ENCODE results near the gene SGCE. TPM values are rescaled to one million over a fixed set of nuclear protein-coding genes. Genes with fewer than 3 reads are reported as not detected.

SGCE gene
- total RNA-seq, 1 donor from 2014 or later, result 84.0 TPM

DNA sequence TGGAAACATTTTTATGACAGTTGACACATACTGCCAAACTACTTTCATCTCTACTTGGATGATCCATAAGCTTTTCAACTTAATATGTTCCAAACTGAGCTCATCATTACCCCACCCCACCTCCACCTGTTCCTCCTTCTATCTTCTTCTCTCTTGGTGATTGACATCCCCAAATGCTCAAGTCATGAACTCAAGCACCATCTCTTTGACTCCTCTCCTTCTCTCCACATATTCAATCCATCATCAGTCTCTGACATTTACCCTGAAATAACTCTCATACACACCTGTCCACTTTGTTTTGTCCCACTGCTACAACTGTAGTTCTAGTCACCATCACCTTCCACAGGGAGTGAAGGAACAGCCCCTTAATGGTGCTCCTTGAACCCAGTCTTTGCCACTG is 43.3 kb downstream of the SGCE start:
- Histone ChIP-seq H3K4me3 (no peak overlapping the region), H3K27ac (no peak overlapping the region), H3K36me3 (no peaks in the 10 kb centered on the region), H3K27me3 (no peaks in the 10 kb centered on the region), H3K4me1 (no peaks in the 10 kb centered on the region), H3K9me3 (no peaks in the 10 kb centered on the region)
- no peak for DNase-seq (ENCODE audit: extremely low spot score in 2 of 2)
- intact Hi-C loops (cut with DNase I), result no loop called here
- TF ChIP-seq POLR2AphosphoS5 (IDR thresholded peaks at IDR 0.05; ENCODE audit: insufficient read depth in 1 of 2, low read depth in 1 of 2), result no peak
- TF ChIP-seq, protein P1, sequence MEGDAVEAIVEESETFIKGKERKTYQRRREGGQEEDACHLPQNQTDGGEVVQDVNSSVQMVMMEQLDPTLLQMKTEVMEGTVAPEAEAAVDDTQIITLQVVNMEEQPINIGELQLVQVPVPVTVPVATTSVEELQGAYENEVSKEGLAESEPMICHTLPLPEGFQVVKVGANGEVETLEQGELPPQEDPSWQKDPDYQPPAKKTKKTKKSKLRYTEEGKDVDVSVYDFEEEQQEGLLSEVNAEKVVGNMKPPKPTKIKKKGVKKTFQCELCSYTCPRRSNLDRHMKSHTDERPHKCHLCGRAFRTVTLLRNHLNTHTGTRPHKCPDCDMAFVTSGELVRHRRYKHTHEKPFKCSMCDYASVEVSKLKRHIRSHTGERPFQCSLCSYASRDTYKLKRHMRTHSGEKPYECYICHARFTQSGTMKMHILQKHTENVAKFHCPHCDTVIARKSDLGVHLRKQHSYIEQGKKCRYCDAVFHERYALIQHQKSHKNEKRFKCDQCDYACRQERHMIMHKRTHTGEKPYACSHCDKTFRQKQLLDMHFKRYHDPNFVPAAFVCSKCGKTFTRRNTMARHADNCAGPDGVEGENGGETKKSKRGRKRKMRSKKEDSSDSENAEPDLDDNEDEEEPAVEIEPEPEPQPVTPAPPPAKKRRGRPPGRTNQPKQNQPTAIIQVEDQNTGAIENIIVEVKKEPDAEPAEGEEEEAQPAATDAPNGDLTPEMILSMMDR (IDR thresholded peaks at IDR 0.05), result no peak
- no peak for TF ChIP-seq POLR2A (IDR thresholded peaks at IDR 0.05)

GRCh38 chr7:94612253-94612652 is 43.7 kb downstream of the SGCE start:
- TF ChIP-seq POLR2AphosphoS5 (IDR thresholded peaks at IDR 0.05; ENCODE audit: insufficient read depth in 1 of 2, low read depth in 1 of 2) (no peak), POLR2A (IDR thresholded peaks at IDR 0.05) (no peak)
- TF ChIP-seq, protein P1 (IDR thresholded peaks at IDR 0.05), result no peak
- Histone ChIP-seq H3K4me3 (no peak overlapping the region), H3K36me3 (no peaks in the 10 kb centered on the region), H3K9me3 (no peaks in the 10 kb centered on the region), H3K27me3 (no peaks in the 10 kb centered on the region), H3K4me1 (no peaks in the 10 kb centered on the region), H3K27ac (no peak overlapping the region)
- DNase-seq (ENCODE audit: extremely low spot score in 2 of 2), result no peak
- intact Hi-C loops (cut with DNase I), result no loop called here

DNA sequence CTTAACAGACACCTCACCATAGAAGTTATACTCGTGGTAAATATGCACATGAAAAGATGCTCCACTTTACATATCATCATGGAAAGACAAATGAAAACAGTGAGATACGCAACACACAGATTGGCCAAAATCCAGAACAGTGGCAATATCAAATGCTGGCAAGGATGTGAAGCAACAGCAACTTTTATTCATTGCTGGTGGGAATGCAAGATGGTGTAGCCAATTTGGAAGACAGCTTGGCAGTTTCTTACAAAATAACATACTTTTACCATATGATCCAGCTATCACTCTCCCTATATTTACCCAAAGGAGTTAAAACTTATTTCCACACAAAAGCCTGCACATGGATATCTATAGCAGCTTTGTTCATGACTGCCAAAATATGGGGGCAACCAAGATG is 46.4 kb downstream of the SGCE start:
- H3K4me3 ChIP-seq, result no peak overlapping the region
- H3K9me3 ChIP-seq, result no peaks in the 10 kb centered on the region
- H3K36me3 ChIP-seq, result no peaks in the 10 kb centered on the region
- DNase-seq (ENCODE audit: extremely low spot score in 2 of 2), result no peak
- intact Hi-C loops (cut with DNase I), result no loop called here
- TF ChIP-seq POLR2A (IDR thresholded peaks at IDR 0.05) (no peak), POLR2AphosphoS5 (IDR thresholded peaks at IDR 0.05; ENCODE audit: insufficient read depth in 1 of 2, low read depth in 1 of 2) (no peak)
- TF ChIP-seq, protein P1 (IDR thresholded peaks at IDR 0.05), result no peak
- H3K4me1 ChIP-seq, result no peaks in the 10 kb centered on the region
- no peak overlapping the region for H3K27ac ChIP-seq
- H3K27me3 ChIP-seq, result no peaks in the 10 kb centered on the region

DNA sequence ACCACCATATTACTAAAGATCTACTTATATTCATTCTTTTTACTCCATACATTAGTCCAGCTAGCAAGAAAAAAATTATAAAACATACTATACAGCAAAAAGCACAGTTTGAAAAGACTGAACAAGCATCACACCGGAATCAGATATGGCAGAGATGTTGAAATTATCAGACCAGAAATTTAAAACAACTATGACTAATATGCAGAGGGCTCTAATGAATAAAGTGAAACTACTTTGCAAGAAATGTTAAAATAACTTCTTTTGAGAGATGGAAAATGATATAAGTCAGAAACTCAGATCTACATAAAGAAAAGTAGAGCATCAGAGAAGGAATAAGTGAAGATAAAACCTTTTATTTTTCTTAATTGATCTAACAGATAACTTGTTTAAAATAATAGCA is 50.9 kb downstream of the SGCE start:
- H3K36me3 ChIP-seq, result no peaks in the 10 kb centered on the region
- H3K4me3 ChIP-seq, result no peak overlapping the region
- intact Hi-C loops (cut with DNase I), result no loop called here
- no peak for DNase-seq (ENCODE audit: extremely low spot score in 2 of 2)
- no peak overlapping the region for H3K27ac ChIP-seq
- H3K4me1 ChIP-seq, result no peaks in the 10 kb centered on the region
- no peak for TF ChIP-seq POLR2A (IDR thresholded peaks at IDR 0.05)
- no peak for TF ChIP-seq POLR2AphosphoS5 (IDR thresholded peaks at IDR 0.05; ENCODE audit: insufficient read depth in 1 of 2, low read depth in 1 of 2)
- TF ChIP-seq, protein P1 (IDR thresholded peaks at IDR 0.05), result no peak
- H3K9me3 ChIP-seq, result no peaks in the 10 kb centered on the region
- no peaks in the 10 kb centered on the region for H3K27me3 ChIP-seq

DNA sequence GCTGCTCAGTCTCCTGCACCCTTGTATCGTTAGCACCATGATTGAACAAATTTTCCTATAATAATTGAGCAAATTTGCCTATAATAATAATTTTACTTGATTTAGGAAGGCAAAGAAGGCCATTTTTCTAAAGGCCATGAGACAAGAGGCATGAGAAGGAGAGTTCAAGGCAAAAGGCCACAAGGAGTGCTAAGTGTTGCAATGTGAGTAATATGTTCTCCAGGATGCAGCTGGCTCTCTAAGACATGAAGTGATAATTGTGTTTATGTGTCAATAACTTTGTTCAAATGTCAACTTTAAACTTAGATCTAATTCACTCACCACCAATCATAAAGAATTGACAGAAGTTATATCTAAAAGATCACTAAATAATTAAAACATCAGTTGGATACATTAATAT is 53.8 kb downstream of the SGCE start:
- Histone ChIP-seq H3K4me3 (no peak overlapping the region), H3K9me3 (no peaks in the 10 kb centered on the region), H3K36me3 (peaks cover 0 to 3% of the 10 kb centered on the region in 2 donors), H3K27ac (no peak overlapping the region), H3K27me3 (no peaks in the 10 kb centered on the region), H3K4me1 (no peaks in the 10 kb centered on the region)
- intact Hi-C loops (cut with DNase I), result no loop called here
- no peak for TF ChIP-seq POLR2A (IDR thresholded peaks at IDR 0.05)
- DNase-seq (ENCODE audit: extremely low spot score in 2 of 2), result no peak

DNA sequence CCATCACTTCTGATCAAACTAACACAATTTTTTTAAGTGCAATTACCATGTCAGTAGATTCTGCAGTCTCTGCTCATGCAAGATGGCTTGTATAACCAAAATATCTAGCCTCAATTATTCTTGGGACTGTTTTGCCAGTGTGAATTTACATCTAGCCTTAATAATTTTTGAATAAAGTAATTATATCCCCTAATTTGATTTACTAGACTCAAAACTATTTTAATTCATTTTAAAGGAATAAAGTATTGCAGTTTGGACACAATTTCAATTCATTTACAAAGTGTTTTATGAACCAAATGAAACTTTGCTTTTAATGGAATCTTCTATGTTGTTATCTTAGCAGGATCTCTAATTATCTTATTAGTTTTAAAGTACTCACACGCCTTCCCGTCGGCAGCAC is 55.7 kb downstream of the SGCE start:
- TF ChIP-seq POLR2A (IDR thresholded peaks at IDR 0.05) (no peak), POLR2AphosphoS5 (IDR thresholded peaks at IDR 0.05; ENCODE audit: insufficient read depth in 1 of 2, low read depth in 1 of 2) (no peak)
- TF ChIP-seq, protein P1 (IDR thresholded peaks at IDR 0.05), result no peak
- intact Hi-C loops (cut with DNase I), result no loop called here

More for the DNA sequence above, 55.7 kb downstream of the SGCE start:
- H3K27me3 ChIP-seq, result no peaks in the 10 kb centered on the region
- H3K4me1 ChIP-seq, result no peaks in the 10 kb centered on the region
- H3K36me3 ChIP-seq, result peaks cover 0 to 3% of the 10 kb centered on the region in 2 donors
- no peak for DNase-seq (ENCODE audit: extremely low spot score in 2 of 2)
- no peak overlapping the region for H3K27ac ChIP-seq
- H3K4me3 ChIP-seq, result no peak overlapping the region
- no peaks in the 10 kb centered on the region for H3K9me3 ChIP-seq

Data from vagina (tissue), 2 donors.